HG02610 (cell line): Measurements from ENCODE around the gene CNTFR.
"Not testable (repeated sequence)": the region's sequence is repeated elsewhere in the genome, so short reads cannot be mapped to it uniquely, and the experiment has no call there.

Source experiments
- ATAC-seq: cut with Tn5 transposase; IDR thresholded peaks from one replicate; pipeline ENCODE4 v1.9.1; 2021; ENCODE audit warnings: mild to moderate bottlenecking, moderate library complexity; ENCODE audit not compliant: unreplicated experiment

Gene CNTFR

GRCh38 chr9:34589636-34590380 lies at the start of gene CNTFR:
TSS of gene CNTFR (minus strand) at chr9:34589724. CDS start at chr9:34568981, 20,743 bp downstream.
- no peak for ATAC-seq

GRCh38 chr9:34639322-34639721 lies 49.8 kb upstream of the CNTFR start:
- ATAC-seq: not testable (repeated sequence)

- ATAC-seq: no peak
These were observed 48.6 kb upstream of the CNTFR start for GRCh38 chr9:34638138-34638445.

- ATAC-seq: peak; percentile 86
These were observed 48.0 kb upstream of the CNTFR start, which contains the start of gene SIGMAR1 for GRCh38 chr9:34637356-34638137. TSS of gene SIGMAR1 (minus strand) at chr9:34637787. CDS start at chr9:34637697, 90 bp downstream.

- no peak for ATAC-seq
These were observed 47.3 kb upstream of the CNTFR start for GRCh38 chr9:34636791-34637355.

- no peak for ATAC-seq
These were observed 46.0 kb upstream of the CNTFR start for GRCh38 chr9:34635556-34635955.

- no peak for ATAC-seq
These were observed 45.2 kb upstream of the CNTFR start for GRCh38 chr9:34634551-34635248.

GRCh38 chr9:34633851-34634550 lies 44.5 kb upstream of the CNTFR start:
- no peak for ATAC-seq

GRCh38 chr9:34633166-34633565 lies 43.6 kb upstream of the CNTFR start:
- ATAC-seq: no peak

GRCh38 chr9:34630402-34631154 lies 41.1 kb upstream of the CNTFR start:
- no peak for ATAC-seq

- ATAC-seq: no peak
These were observed 39.9 kb upstream of the CNTFR start for GRCh38 chr9:34629491-34629808.

- no peak for ATAC-seq
These were observed 39.3 kb upstream of the CNTFR start, which contains the start of gene ARID3C for GRCh38 chr9:34628656-34629490. TSS of gene ARID3C (minus strand) at chr9:34629066. CDS start at chr9:34628014, 1,052 bp downstream.

- no peak for ATAC-seq
These were observed 38.5 kb upstream of the CNTFR start for GRCh38 chr9:34627716-34628655.

- ATAC-seq: no peak
These were observed 35.6 kb upstream of the CNTFR start for GRCh38 chr9:34625186-34625486.

- ATAC-seq: no peak
These were observed 35.1 kb upstream of the CNTFR start for GRCh38 chr9:34624475-34625185.

- no peak for ATAC-seq
These were observed 34.1 kb upstream of the CNTFR start for GRCh38 chr9:34623374-34624235.
